ENCODE data around the gene LRRC3.

Gene LRRC3

GRCh38 chr21:44510109-44510507 lies 54.8 kb downstream of the LRRC3 start:
- DNase-seq (ENCODE audit: low read depth in 1 of 2, low spot score in 1 of 2): no peak

- peak; percentile 71 to 77 for DNase-seq (ENCODE audit: low read depth in 1 of 2, low spot score in 1 of 2)
Observed at GRCh38 chr21:44510508-44511218, 55.4 kb downstream of the LRRC3 start.

- no peak for DNase-seq (ENCODE audit: low read depth in 1 of 2, low spot score in 1 of 2)
Observed at GRCh38 chr21:44511219-44511937, 56.1 kb downstream of the LRRC3 start.
